Measurements from ENCODE around the gene CST9L. TPM values are rescaled to one million over a fixed set of nuclear protein-coding genes. Genes with fewer than 3 reads are reported as not detected.

The CST9L gene
- total RNA-seq, 1 experiment from 2014 or later: not detected

GRCh38 chr20:23601715-23602114, 33.4 kb upstream of the CST9L start (continued):
- TF ChIP-seq CTCF (IDR thresholded peaks at IDR 0.05 in 2 of 3, conservative IDR thresholded peaks at IDR 0.05 in 1 of 3; ENCODE audit: borderline replicate concordance in 1 of 3, insufficient read depth in 1 of 3, low read depth in 2 of 3, low read length in 2 of 3) (no peak), CBX3 (IDR thresholded peaks at IDR 0.05; ENCODE audit: low read depth) (no peak), POLR2AphosphoS5 (IDR thresholded peaks at IDR 0.05; ENCODE audit: low read depth, low read length) (no peak), ZNF274 (IDR thresholded peaks at IDR 0.05; ENCODE audit: low read depth, low read length) (no peak), SP1 (IDR thresholded peaks at IDR 0.05; ENCODE audit: low read depth) (no peak)

DNA sequence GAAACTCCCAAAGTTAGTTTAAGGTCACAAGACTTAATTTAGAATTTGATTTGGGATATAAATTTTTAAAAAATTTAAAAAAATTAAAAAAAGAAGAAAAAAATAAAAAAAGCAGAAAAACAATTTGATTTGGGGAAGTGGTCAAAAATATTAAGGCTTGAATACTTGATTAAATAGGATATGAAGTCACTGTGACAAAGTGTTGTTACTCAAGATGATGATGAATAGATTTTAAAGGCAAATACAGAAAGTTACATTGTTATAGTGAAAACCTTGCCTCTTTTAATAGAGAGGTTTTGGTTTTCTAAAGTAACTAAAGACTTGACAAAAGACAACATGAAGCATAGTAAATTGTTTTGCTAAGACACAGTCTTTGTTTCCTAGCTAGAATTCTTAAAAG, 30.2 kb upstream of the CST9L start:
- no peak overlapping the region for H3K27ac ChIP-seq (ENCODE audit: low read depth, low read length)
- TF ChIP-seq JUND (IDR thresholded peaks at IDR 0.05): no peak
- TF ChIP-seq, protein P1, sequence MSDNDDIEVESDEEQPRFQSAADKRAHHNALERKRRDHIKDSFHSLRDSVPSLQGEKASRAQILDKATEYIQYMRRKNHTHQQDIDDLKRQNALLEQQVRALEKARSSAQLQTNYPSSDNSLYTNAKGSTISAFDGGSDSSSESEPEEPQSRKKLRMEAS (IDR thresholded peaks at IDR 0.05): no peak
- TF ChIP-seq YY1 (IDR thresholded peaks at IDR 0.05; ENCODE audit: extremely low read depth, insufficient replicate concordance, low read depth, low read length): no peak
- TF ChIP-seq SRF (IDR thresholded peaks at IDR 0.05; ENCODE audit: low read depth): no peak
- no peak for TF ChIP-seq EZH2 (IDR thresholded peaks at IDR 0.05)
- TF ChIP-seq CTCF (IDR thresholded peaks at IDR 0.05 in 2 of 3, conservative IDR thresholded peaks at IDR 0.05 in 1 of 3; ENCODE audit: borderline replicate concordance in 1 of 3, insufficient read depth in 1 of 3, low read depth in 2 of 3, low read length in 2 of 3): no peak
- TF ChIP-seq REST (IDR thresholded peaks at IDR 0.05; ENCODE audit: low read depth): no peak
- TF ChIP-seq, protein P2, sequence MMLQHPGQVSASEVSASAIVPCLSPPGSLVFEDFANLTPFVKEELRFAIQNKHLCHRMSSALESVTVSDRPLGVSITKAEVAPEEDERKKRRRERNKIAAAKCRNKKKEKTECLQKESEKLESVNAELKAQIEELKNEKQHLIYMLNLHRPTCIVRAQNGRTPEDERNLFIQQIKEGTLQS (IDR thresholded peaks at IDR 0.05): no peak
- TF ChIP-seq ZNF274 (IDR thresholded peaks at IDR 0.05; ENCODE audit: low read depth, low read length): no peak
- TF ChIP-seq ZFX (IDR thresholded peaks at IDR 0.05): no peak
- no peak for TF ChIP-seq EZH2phosphoT487 (IDR thresholded peaks at IDR 0.05; ENCODE audit: borderline replicate concordance)
- TF ChIP-seq FOSL1 (IDR thresholded peaks at IDR 0.05; ENCODE audit: low read depth): no peak
- H2AFZ ChIP-seq (ENCODE audit: low read depth, low read length, poor library complexity, severe bottlenecking): no peak overlapping the region
- no peak overlapping the region for H3K4me2 ChIP-seq (ENCODE audit: low read length)
- ATAC-seq (no peak), DNase-seq (ENCODE audit: low read depth, low spot score) (no peak)
- H3K27me3 ChIP-seq (ENCODE audit: insufficient read depth, low read length): peaks cover 48% of the 10 kb centered on the region
- H3K36me3 ChIP-seq (ENCODE audit: control insufficient read depth in 1 of 2, insufficient read depth in 2 of 2, low read length in 2 of 2): no peaks in the 10 kb centered on the region
- no peaks in the 10 kb centered on the region for H3K79me2 ChIP-seq (ENCODE audit: insufficient read depth, low read length)
- ChIA-PET RAD21 (ENCODE audit: low non-redundant PET in 1 of 2, low total read pairs in 2 of 2, uncharacterized antibody in 2 of 2, unreplicated experiment in 2 of 2) (no interaction called here), CTCF (no interaction called here), POLR2A (no interaction called here)
- no peaks in the 10 kb centered on the region for H3K4me1 ChIP-seq (ENCODE audit: control insufficient read depth in 1 of 2, insufficient read depth in 2 of 2, low read length in 2 of 2)
- H4K20me1 ChIP-seq (ENCODE audit: insufficient read depth): no peaks in the 10 kb centered on the region
- H3K9ac ChIP-seq (ENCODE audit: low read length): no peak overlapping the region
- no peaks in the 10 kb centered on the region for H3K9me3 ChIP-seq (ENCODE audit: control insufficient read depth in 1 of 2, insufficient read depth in 1 of 2, low read depth in 1 of 2, low read length in 2 of 2)
- BruUV-seq (replicated peaks): no TSS peak
- H3K9me2 ChIP-seq (ENCODE audit: insufficient read depth): no peaks in the 10 kb centered on the region
- no peak overlapping the region for H3K4me3 ChIP-seq (replicated peaks in 1 of 2; ENCODE audit: low read depth in 1 of 2, low read length in 2 of 2)
- intact Hi-C loops (cut with micrococcal nuclease): no loop called here
